ENCODE data around the gene S1PR5. TPM values are rescaled to one million over a fixed set of nuclear protein-coding genes. Genes with fewer than 3 reads are reported as not detected.
A peak's percentile ranks its signal among the peaks of the same experiment; 100 is the strongest.

S1PR5 gene
- total RNA-seq (1 to 10 TPM in 2 of 9 donors, under 1 TPM in 6, not detected in 1; 0.14 to 3.0 (median 0.61) TPM), polyA plus RNA-seq (under 1 TPM; 0.37 to 0.97 (median 0.51) TPM)
- long read RNA-seq, donor 1: 0 reads
- long read RNA-seq, donor 2, partial matches to known transcripts: 0 of 1 reads
- long read RNA-seq, donor 2, other reads (novel, unspliced or antisense): 0 of 1 reads
- long read RNA-seq, donor 3: 0 reads
- long read RNA-seq, donor 4: 0 reads
- long read RNA-seq, donor 5, partial matches to known transcripts: 0 of 3 reads
- long read RNA-seq, donor 5, other reads (novel, unspliced or antisense): 0 of 3 reads
- long read RNA-seq, donor 6: 0 reads
- long read RNA-seq, donor 7: 0 reads
- long read RNA-seq, donor 8: 0 reads
- long read RNA-seq, donor 9: 0 reads
- long read RNA-seq, donor 10, partial matches to known transcripts: 0 of 1 reads
- long read RNA-seq, donor 10, other reads (novel, unspliced or antisense): 0 of 1 reads

DNA sequence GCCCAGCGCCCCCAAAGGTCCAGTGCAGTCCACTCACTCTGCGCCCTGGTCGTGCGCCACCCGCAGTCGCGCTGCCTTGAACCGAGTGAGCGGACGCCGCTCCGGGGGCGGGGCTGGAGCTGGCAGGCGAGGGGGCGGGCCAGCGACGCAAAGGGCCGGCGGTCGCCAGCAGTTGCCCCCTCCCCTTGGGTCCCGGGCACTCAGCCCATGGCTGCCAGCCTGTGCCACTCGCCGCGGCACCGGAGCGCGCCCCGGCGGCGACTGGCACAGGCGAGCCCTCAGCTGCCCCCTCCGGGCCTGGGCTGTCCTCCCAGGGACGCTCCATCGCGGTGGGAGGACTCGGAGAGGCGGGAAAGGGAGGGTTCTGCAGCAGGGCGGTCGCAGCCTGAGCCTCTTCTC is at the start of gene S1PR5:
Gene S1PR5, minus strand, starts transcription at position 87 of the 399 bp plus-strand sequence. CDS start 2,436 bp downstream, outside the sequence.
- Histone ChIP-seq H3K4me3 (peak within 1 kb of the TSS in 1 of 4 donors; percentile 45), H3K27ac (peak within 1 kb of the TSS in 1 of 5 donors; percentile 45), H3K4me1 (replicated peaks in 1 of 2) (peaks cover 13 to 17% of the 10 kb centered on the region in 2 donors), H3K27me3 (peaks cover 48% of the 10 kb centered on the region), H3K9me3 (replicated peaks in 1 of 3) (no peaks in the 10 kb centered on the region), H3K36me3 (replicated peaks in 1 of 2) (no peaks in the 10 kb centered on the region)
- intact Hi-C loops (cut with DNase I): no loop called here
- peak in 1 of 7 donors; percentile 33 for DNase-seq
- TF ChIP-seq CTCF (IDR thresholded peaks at IDR 0.05) (no peak), POLR2A (IDR thresholded peaks at IDR 0.05) (no peak)
- 0 to 1% (median 1%) methylated on average over 6 to 39 of the region's 39 CpGs for WGBS, 4 donors

DNA sequence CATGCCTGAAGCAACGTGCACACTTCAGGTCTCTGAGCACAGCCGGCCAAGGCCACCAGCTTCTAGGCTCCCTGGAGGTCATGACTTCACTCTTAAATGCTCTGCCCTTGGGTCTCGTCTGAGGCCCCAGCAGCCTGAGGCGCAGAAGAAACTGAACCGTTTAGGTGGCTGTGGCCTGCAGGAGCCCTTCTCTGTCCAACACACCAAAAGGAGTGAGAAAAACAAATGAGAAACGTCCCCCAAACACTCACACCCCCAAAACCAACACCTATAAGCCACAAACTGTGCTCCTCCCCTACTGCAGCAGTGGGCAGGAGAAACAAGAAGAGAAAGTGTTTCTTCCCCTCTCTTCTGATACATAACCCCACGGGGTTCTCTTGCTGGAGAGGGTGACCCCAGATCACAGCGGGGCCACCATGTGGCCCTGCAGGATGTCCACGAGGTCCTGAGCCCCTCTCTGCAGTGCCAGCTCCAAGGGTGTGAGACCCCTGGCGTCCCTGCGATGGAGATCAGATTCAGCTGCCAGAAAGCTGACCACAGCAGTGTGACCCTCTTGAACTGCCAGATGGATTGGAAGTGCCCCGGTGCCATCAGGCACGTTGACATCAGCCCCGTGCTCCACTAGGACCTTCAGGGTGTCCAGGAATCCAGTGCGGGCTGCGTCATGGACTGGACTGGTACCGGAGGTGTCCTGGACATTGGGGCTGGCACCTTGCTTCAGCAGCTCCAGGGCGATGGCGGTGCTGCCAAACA is 49.6 kb upstream of the S1PR5 start:
- intact Hi-C loops (cut with DNase I): loop anchor here in 1 of 2 donors (5.0 kb wide), 1 partner anchor 65 kb away; the partner anchor contains the start of gene KEAP1
- Histone ChIP-seq H3K4me1 (replicated peaks in 1 of 2) (peaks cover 10 to 37% of the 10 kb centered on the region in 2 donors), H3K27me3 (no peaks in the 10 kb centered on the region), H3K9me3 (replicated peaks in 1 of 3) (no peaks in the 10 kb centered on the region), H3K36me3 (replicated peaks in 1 of 2) (no peaks in the 10 kb centered on the region), H3K27ac (peak overlapping the region; percentile 50 to 99 (median 82)), H3K4me3 (peak overlapping the region in 1 of 4 donors; percentile 70)
- peak in 5 of 7 donors; percentile 47 to 68 (median 54) for DNase-seq
- WGBS, 4 donors: 39 to 48% (median 45%) methylated on average over 11 to 19 of the region's 19 CpGs
- TF ChIP-seq CTCF (IDR thresholded peaks at IDR 0.05): no peak
- TF ChIP-seq POLR2A (IDR thresholded peaks at IDR 0.05): no peak

DNA sequence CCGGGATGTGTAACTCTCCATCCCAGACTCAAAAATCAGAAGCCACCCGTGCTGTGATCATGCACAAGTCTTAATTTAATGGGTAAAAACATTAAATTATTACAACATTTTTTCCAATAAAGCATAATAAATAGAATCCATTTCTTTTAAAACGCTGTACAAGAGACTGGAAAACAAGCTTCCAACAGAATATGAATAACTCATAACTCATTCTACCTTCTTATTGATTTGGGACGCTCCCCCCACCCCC is 49.1 kb upstream of the S1PR5 start:
- Histone ChIP-seq H3K36me3 (replicated peaks in 1 of 2) (no peaks in the 10 kb centered on the region), H3K4me3 (peak overlapping the region in 2 of 4 donors; percentile 50 to 70), H3K9me3 (replicated peaks in 1 of 3) (no peaks in the 10 kb centered on the region), H3K27ac (peak overlapping the region; percentile 50 to 99 (median 82)), H3K27me3 (no peaks in the 10 kb centered on the region), H3K4me1 (replicated peaks in 1 of 2) (peaks cover 10 to 37% of the 10 kb centered on the region in 2 donors)
- TF ChIP-seq CTCF (IDR thresholded peaks at IDR 0.05): no peak
- no peak for TF ChIP-seq POLR2A (IDR thresholded peaks at IDR 0.05)
- intact Hi-C loops (cut with DNase I): loop anchor here in 1 of 2 donors (5.0 kb wide), 1 partner anchor 64 kb away; the partner anchor contains the start of gene KEAP1
- WGBS, 4 donors: 0 to 2% (median 2%) methylated on average over 4 of the region's 4 CpGs
- no peak for DNase-seq
